ENCODE measurements around the gene MIPOL1.

DNA sequence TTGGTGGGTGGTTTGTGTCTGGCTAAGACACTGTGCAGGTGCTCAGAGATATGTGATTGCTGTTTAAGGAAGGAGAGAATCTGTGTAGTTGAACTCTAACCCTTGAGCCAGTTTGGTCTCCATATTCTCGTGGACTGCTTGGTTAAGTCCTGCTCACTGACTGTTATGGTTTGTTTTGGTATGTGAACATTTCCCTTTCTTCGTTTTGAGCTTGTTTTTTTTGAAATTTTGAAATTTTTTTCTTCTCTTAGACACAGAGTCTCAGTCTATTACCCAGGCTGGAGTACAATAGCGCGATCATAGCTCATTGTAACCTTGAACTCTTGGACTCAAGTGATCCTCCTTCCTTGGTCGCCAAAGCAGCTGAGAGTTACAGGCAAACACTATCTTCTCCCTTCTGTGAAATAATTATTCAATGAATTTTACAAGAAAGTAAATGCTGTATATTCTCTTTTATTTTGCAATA is 40.0 kb downstream of the MIPOL1 start:
- TF ChIP-seq GATA2 (IDR thresholded peaks at IDR 0.05; ENCODE audit: low read depth, low read length) (no peak), GATA3 (IDR thresholded peaks at IDR 0.05; ENCODE audit: low read depth, low read length) (no peak)
